ENCODE results near the gene PLEK.
"Not testable (repeated sequence)": the region's sequence is repeated elsewhere in the genome, so short reads cannot be mapped to it uniquely, and the experiment has no call there.

Gene PLEK

DNA sequence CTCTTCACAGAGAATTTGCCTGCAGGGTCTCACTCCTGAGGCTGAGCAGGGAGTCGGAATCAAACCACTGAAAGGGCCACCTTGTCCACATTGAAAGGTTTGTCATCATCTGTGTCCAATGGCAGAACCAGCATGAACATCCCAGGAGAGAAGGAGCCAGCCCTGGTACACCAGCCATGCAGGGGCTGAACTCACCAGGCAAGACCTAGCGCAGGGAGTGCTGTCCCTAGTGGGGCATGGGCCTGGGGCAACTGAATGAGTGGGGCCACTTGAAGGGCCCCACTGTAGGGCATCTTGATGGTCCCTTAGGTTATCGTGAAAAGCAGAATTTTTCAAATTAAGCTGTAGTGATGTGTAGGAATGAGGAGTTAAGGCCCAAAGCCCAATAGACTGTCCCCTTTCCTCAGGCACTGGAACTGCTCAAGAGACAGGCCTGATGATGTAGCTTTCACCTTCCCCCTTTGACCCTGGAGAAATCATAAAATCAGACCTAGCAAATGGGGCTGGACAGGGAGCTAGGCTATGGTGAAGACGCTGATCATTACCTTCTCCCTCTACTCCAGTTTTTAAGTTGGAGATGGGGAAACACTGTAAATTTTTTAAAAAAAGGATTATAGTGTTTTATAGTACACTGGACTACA lies 8.4 kb upstream of the PLEK start:
- no peak for DNase-seq

DNA sequence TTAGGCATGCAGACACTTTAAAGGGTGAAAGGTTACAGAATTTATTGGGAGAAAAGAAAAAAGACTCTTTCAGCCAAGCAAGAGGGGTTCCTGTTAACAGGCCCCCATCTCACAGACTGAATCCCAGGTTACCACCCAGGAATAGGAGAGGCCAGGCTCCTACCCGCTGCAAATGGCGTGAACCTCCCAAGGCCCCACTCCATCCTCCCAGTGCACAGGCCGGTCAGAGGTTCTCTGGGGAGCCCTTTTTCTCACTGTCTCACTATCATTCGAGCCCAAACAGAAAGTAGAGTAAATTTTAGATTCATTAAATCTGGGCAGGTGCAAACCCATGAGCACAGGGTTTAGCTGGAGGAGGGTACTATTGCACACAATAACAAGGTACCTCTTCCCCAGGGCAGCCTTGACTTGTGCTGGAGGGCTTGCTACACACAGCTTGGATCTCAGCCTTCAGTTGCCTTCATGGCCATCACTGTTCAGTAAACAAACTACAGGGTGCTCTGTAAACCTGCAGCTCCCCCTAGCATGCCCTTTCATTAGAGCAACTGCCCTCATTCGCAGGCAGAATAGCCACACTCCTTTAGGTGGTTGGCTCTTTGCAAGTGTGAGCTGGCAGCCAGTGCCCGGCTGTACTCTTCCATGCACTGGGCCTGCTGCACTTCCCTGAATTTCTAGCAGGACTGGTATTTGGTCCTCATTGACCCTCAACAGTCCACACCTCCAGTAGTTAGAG lies 7.3 kb upstream of the PLEK start:
- no peak for DNase-seq

DNA sequence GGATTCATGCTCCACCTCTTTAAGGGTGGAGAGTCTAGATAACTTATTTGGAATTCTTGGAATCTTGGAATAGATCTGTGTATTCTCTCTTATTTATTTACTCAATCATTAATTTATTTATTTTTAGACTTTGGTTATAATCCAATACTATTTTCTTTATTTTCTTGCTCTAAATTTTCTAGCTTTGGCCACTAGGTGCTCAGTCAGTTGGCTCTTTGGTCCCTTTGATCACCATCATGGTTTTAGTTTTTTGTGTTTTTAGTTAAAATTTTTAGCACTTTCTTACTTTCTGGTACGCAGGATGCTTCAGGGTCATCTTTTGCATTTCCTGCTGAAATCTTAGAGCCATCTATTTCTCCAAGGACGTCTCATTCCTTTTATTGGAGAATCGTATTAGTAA lies 5.2 kb upstream of the PLEK start:
- DNase-seq = no peak

DNA sequence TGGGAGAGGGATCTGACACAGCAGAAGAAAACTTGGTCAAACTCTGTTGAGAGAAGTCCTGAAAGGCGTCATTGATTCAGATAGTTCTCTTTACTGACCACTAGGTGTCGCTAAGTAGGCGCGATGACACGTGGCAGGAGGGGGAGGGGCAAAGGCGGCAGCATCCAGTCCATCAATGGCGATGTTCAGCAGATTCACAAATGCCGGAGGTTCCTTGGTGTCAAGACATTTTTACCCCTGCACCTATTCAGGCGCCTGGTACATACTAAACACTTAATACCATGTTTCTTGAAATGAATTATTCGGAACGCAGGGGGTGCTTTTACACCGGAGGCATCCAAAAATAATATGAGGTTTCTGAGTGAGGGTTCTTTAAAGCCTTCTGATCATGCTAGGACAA lies 3.0 kb upstream of the PLEK start:
- DNase-seq = peak; percentile 85 to 86

DNA sequence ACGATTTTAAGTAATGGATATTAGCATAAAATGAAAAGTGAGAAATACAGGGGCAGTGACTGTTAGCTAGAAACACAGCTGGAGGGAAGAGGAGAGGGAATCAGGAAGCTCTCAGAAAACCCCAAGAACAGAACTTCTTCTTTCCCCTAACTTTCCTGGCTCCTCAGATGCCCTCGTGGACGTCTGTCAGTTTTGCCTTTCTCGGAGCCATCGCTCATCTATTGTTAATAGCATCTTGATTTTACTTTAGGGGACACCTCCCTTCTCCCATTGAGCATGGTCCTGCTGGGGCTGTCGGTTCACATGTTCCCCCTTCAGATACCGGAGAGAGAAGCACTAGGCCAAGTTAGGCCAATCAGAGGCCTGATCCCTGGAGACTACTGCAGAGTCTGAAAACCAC lies 2.3 kb upstream of the PLEK start:
- no peak for DNase-seq

DNA sequence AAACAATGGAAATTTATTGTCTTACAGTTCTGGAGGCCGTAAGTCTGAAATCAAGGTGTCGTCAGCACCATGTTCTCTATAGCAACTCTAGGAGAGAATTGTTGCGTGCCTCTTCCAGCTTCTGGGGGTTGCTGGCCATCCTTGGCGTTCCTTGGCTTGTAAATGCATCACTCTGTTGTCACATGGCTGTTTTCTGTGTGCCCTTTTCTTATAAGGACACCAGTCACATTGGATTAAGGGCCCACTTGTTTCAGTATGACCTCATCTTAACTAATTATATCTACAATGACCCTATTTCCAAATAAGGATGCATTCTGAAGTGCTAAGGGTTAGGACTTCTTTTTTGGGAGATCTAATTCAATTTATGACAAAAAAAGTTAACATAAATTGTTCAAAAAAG lies 1.4 kb upstream of the PLEK start:
- no peak for DNase-seq

- DNase-seq = no peak
Measured at GRCh38 chr2:68366083-68366560, 1.0 kb downstream of the PLEK start.

- no peak for DNase-seq
Measured at GRCh38 chr2:68367953-68368653, 3.0 kb downstream of the PLEK start.

GRCh38 chr2:68368654-68369336 lies 3.7 kb downstream of the PLEK start:
- no peak for DNase-seq

DNA sequence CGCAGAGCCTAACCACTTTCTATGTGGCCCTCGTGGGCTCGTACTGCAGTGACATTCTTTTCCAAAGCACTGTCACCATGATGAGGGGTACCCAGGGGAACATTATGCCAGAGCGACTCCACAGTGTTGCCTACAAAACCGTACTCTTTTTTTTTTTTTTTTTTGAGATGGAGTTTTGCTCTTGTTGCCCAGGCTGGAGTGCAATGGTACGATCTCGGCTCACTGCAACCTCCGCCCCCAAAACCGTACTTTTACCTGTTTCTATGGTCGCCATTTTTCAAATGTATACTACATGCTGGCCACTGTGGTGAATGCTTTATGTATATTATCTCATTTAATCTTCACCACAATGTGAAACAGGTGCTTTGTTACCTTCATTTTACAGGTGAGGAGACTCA lies 4.3 kb downstream of the PLEK start:
- no peak for DNase-seq

- no peak for DNase-seq
Measured at GRCh38 chr2:68371138-68371537, 6.1 kb downstream of the PLEK start.

DNA sequence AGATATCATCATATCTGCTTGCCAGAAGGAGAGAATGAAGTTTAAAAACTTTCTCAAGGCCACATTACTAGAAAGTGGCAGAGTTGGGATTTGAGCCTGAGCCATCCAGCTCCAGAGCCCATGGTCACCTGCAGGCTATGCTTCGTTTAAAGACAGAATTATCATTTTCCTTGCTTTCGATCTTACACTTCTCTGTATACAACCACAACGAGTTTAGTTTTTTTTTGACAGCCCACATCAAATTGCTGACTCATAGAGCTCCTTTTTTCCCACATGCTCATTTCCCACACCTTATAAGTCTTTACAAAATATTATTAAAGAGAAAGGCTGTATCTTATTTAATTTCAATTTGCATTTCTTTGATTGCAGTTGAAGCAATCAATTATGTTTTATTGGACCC lies 6.5 kb downstream of the PLEK start:
- no peak for DNase-seq

DNA sequence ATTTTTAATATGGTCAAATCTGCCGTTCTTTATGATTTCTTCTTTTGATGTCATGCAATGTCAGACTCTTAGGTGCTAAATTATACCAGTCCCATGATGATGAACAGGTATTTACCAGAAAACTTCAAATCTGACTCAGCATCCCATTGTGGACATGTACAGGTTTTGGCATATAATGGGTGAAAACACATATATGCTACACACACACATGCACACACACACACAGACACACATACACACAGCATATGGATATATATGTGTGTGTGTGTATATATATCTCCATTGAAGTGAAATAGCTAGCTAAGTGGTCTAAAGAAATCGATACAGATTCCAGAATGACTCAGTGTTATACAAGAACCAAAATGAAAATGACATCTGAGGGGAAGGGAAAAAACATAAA lies 7.4 kb downstream of the PLEK start:
- DNase-seq = no peak

DNA sequence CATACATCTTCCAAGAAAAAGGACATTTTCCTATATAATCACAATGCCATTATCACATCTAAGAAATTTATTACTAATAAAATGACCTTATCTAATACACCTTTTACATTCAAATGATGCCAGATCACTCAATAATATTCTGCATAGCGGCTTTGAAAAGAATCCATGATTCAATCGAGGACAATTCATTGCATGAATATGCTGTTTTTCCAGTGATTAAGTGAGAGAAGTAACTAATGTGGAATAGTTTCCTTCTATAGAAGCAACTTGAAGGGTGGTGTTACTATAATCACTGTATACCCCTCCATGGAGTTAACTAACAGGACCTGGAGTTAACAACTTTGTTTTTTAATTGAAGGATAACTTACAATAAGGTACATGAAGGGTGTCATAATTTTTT lies 9.1 kb downstream of the PLEK start:
- no peak for DNase-seq

- DNase-seq = no peak
Measured at GRCh38 chr2:68375582-68375981, 10.5 kb downstream of the PLEK start.

DNA sequence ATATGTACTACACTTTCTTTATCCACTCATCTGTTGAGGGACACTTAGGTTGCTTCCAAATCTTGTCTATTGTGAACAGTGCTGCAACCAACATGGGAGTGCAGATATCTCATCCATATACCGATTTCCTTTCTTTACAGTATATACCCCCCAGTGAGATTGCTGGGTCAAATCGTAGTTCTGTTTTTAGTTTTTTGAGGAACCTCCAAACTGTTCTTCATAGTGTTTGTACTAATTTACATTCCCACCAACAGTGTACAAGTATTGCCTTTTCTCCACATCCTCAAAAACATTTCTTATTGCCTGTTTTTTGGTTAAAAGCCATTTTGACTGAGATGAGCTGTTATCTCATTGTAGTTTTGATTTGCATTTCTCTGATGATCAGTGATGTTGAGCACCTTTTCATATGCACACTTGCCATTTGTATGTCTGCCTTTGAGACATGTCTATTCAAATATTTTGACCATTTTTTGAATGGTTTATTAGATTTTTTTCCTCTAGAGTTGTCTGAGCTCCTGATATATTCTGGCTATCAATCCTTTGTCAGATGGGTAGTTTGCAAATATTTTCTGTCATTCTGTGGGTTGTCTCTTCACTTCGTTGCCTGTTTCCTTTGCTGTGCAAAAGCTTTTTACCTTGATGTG lies 12.2 kb downstream of the PLEK start:
- no peak for DNase-seq

DNA sequence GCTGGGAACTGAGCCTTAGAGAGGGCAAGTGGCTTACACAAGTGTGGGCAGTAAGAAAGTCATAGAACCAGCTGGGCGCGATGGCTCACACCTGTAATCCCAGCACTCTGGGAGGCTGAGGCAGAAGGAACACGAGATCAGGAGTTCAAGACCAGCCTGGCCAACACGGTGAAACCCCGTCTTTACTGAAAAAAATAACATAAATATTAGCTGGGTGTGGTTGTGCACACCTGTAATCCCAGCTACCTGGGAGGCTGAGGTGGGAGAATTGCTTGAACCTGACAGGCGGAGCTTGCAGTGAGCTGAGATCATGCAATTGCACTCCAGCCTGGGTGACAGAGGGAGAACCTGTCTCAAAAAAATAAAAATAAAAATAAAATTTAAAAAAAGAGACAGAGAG lies 13.7 kb downstream of the PLEK start:
- DNase-seq = not testable (repeated sequence)

DNA sequence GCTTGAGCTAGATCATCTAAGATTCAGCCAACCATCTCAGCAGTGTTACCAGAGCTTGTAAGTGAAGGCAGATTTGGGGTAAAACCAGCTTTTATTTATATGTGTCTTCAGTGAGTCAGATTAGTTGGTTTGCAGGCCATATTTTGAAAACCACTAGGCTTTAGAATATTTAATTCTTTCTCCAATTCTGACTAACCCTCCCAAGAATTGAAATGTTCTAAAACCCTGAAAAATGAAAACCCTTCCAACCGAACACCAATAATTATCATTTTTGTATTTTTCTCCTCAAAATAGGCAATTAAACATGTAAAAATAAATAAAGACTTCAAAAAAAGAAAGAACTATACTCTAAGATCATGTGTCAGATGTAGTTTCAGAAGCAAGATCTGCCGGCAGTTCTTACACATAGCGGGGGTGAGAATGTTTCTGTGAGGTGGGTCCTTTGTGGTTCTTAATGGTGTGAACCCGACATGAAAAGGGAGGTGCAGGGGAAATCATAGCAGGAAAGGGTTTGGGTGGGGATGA lies 14.2 kb downstream of the PLEK start:
- DNase-seq = no peak

DNA sequence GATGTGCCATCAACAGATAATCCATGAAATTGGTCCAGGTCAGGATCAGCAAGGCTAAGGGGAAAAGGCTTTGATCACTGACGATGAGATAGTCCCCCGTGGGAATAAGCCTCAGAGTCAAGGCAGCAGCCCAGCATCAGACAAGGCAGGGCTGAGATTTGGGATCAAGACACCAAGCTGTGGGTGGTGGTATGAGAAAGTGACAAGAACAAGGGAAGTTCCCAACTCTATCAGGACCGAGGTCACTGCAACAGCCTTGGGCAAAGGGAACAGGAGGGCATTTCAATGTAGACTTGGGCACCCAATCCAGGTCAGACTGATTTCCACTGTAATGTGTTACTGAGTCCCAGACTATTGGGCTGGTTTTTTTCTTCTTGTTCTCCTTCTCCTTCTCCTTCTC lies 18.7 kb downstream of the PLEK start:
- DNase-seq = no peak

DNA sequence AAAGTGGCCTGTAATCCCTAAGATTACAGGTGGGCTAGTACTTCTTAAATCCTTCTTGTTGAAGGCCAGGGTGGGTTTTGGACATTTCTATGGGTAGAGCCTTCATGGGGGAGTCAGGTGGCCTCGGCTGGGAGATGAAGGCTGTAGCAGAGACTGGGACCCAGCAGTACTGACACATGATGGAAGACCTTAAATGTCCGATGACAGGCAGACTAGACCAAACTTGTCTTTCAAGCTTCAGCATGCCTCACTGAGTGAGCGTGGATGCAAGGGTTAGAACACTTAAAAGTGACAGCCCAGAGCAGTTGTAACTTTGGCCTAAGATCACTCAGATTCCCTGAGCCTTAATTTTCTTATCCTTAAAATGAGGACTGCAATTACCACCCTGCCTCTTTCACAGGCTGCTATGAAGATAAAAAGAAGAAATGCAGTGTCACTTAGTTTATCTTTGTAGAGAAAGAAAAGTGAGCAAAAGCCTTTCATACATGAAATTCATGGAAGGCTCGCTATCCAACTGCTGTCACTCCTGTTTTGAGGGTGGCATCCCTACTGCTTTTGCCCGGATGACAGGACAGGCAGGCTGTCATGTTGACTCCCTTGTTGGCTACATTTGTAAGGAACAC lies 19.5 kb downstream of the PLEK start:
- DNase-seq = no peak

GRCh38 chr2:68385220-68385906 lies 20.3 kb downstream of the PLEK start:
- DNase-seq = peak in 1 of 2 donors; percentile 16

- DNase-seq = no peak
Measured at GRCh38 chr2:68385907-68386287, 20.8 kb downstream of the PLEK start.
